HG03565 (cell line): Measurements from ENCODE around the gene CELSR2.

Experiments used
- ATAC-seq: cut with Tn5 transposase; IDR thresholded peaks from one replicate; pipeline ENCODE4 v1.9.1; 2021; ENCODE audit warnings: mild to moderate bottlenecking, moderate library complexity; ENCODE audit not compliant: unreplicated experiment

The CELSR2 gene

DNA sequence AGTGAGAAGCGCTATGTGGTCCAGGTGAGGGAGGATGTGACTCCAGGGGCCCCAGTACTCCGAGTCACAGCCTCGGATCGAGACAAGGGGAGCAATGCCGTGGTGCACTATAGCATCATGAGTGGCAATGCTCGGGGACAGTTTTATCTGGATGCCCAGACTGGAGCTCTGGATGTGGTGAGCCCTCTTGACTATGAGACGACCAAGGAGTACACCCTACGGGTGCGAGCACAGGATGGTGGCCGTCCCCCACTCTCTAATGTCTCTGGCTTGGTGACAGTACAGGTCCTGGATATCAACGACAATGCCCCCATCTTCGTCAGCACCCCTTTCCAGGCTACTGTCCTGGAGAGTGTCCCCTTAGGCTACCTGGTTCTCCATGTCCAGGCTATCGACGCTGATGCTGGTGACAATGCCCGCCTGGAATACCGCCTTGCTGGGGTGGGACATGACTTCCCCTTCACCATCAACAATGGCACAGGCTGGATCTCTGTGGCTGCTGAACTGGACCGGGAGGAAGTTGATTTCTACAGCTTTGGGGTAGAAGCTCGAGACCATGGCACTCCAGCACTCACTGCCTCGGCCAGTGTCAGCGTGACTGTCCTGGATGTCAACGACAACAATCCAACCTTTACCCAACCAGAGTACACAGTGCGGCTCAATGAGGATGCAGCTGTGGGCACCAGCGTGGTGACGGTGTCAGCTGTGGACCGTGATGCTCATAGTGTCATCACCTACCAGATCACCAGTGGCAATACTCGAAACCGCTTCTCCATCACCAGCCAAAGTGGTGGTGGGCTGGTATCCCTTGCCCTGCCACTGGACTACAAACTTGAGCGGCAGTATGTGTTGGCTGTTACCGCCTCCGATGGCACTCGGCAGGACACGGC is 2.2 kb downstream of the CELSR2 start:
- ATAC-seq = no peak

DNA sequence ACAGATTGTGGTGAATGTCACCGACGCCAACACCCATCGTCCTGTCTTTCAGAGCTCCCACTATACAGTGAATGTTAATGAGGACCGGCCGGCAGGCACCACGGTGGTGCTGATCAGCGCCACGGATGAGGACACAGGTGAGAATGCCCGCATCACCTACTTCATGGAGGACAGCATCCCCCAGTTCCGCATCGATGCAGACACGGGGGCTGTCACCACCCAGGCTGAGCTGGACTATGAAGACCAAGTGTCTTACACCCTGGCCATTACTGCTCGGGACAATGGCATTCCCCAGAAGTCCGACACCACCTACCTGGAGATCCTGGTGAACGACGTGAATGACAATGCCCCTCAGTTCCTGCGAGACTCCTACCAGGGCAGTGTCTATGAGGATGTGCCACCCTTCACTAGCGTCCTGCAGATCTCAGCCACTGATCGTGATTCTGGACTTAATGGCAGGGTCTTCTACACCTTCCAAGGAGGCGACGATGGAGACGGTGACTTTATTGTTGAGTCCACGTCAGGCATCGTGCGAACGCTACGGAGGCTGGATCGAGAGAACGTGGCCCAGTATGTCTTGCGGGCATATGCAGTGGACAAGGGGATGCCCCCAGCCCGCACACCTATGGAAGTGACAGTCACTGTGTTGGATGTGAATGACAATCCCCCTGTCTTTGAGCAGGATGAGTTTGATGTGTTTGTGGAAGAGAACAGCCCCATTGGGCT is 3.0 kb downstream of the CELSR2 start:
- ATAC-seq = no peak

DNA sequence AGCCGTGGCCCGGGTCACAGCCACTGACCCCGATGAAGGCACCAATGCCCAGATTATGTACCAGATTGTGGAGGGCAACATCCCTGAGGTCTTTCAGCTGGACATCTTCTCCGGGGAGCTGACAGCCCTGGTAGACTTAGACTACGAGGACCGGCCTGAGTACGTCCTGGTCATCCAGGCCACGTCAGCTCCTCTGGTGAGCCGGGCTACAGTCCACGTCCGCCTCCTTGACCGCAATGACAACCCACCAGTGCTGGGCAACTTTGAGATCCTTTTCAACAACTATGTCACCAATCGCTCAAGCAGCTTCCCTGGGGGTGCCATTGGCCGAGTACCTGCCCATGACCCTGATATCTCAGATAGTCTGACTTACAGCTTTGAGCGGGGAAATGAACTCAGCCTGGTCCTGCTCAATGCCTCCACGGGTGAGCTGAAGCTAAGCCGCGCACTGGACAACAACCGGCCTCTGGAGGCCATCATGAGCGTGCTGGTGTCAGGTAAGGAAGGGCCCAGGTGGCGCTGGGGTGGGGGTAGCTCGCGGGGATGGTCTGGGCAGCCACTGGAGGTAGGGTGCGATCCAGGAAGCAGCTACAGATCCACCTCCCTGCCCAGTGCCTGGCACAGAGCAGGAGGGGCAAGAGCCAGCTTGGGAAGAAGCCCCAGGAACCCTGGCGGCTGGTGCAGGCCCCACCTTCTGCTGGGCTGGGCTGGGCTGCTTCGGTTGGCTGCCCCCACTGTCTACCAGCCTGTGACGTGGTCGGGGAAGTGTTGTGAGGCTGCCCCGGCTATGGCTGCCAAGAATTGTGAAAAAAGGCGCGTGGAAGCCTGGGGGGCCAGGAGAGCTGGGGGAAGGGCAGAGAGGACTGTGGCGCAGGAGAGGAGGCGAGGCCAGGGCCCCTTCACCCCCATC is 3.8 kb downstream of the CELSR2 start:
- no peak for ATAC-seq

- no peak for ATAC-seq
Observed at GRCh38 chr1:109253803-109254620, 4.7 kb downstream of the CELSR2 start.

DNA sequence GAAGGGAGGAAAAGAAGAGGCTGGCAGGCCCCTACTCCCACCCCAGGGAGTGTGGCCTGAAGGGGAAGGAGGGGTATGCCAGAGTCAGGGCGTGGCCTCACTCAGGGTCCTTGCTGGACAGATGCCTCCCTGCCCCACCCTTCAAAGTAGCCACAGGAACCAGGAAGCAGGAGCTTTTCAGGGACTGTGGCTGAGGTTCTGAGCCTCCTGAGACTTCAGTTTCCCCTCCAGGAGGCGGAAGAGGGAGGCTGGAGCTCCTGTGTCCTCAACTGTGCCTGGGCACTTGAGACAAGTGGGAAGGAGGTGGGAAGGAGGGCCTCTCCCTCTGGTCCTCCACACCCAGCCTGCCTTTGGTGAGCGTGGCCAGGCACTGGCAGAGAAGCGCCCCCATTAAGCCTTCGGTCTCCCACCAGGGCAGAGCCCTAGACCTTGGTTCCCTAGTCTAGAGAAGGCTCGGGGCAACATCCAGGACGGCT is 5.3 kb downstream of the CELSR2 start:
- ATAC-seq = no peak

- ATAC-seq = no peak
Observed at GRCh38 chr1:109255097-109255651, 5.8 kb downstream of the CELSR2 start.

GRCh38 chr1:109255678-109256077 is 6.3 kb downstream of the CELSR2 start:
- no peak for ATAC-seq

- ATAC-seq = no peak
Observed at GRCh38 chr1:109256085-109256484, 6.7 kb downstream of the CELSR2 start.

GRCh38 chr1:109256971-109257681 is 7.8 kb downstream of the CELSR2 start:
- no peak for ATAC-seq

GRCh38 chr1:109257682-109258421 is 8.5 kb downstream of the CELSR2 start:
- ATAC-seq = no peak

DNA sequence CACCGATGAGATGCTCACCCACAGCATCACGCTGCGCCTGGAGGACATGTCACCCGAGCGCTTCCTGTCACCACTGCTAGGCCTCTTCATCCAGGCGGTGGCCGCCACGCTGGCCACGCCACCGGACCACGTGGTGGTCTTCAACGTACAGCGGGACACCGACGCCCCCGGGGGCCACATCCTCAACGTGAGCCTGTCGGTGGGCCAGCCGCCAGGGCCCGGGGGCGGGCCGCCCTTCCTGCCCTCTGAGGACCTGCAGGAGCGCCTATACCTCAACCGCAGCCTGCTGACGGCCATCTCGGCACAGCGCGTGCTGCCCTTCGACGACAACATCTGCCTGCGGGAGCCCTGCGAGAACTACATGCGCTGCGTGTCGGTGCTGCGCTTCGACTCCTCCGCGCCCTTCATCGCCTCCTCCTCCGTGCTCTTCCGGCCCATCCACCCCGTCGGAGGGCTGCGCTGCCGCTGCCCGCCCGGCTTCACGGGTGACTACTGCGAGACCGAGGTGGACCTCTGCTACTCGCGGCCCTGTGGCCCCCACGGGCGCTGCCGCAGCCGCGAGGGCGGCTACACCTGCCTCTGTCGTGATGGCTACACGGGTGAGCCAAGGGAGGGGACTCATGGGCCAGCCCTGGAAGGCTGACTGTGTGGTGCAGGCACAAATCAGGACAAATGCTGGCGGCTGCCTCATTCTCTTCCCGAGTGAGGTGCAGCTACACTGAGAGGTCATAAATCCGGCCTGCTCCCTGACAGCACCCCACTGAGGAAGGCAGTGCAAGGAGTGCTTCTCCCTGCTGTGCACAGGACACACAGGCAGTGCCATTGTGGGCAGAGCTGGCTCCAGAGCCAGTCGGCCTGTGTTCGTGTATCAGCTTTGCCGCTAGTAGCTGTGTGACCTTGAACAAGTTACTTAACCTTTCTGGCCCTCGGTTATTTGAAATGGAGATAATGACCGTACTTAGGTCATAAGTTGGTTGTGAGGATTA is 9.4 kb downstream of the CELSR2 start:
- ATAC-seq = no peak

- no peak for ATAC-seq
Observed at GRCh38 chr1:109259674-109260557, 10.6 kb downstream of the CELSR2 start.

- no peak for ATAC-seq
Observed at GRCh38 chr1:109261006-109261405, 11.7 kb downstream of the CELSR2 start.

DNA sequence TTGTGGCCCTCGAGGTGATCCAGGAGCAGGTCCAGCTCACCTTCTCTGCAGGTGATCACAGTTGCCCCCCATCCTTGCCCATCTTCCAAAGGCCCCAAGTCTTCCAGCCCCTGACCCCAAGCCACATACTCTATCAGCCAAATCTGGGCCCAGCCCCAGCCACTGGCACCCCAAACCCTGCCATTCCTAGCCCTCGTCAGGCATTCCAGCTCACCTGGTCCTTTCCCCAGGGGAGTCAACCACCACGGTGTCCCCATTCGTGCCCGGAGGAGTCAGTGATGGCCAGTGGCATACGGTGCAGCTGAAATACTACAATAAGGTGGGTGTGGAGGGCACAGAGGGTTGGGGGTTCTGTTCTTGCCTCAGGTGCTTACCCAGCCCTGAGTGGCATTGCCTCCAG is 12.2 kb downstream of the CELSR2 start:
- ATAC-seq = no peak

DNA sequence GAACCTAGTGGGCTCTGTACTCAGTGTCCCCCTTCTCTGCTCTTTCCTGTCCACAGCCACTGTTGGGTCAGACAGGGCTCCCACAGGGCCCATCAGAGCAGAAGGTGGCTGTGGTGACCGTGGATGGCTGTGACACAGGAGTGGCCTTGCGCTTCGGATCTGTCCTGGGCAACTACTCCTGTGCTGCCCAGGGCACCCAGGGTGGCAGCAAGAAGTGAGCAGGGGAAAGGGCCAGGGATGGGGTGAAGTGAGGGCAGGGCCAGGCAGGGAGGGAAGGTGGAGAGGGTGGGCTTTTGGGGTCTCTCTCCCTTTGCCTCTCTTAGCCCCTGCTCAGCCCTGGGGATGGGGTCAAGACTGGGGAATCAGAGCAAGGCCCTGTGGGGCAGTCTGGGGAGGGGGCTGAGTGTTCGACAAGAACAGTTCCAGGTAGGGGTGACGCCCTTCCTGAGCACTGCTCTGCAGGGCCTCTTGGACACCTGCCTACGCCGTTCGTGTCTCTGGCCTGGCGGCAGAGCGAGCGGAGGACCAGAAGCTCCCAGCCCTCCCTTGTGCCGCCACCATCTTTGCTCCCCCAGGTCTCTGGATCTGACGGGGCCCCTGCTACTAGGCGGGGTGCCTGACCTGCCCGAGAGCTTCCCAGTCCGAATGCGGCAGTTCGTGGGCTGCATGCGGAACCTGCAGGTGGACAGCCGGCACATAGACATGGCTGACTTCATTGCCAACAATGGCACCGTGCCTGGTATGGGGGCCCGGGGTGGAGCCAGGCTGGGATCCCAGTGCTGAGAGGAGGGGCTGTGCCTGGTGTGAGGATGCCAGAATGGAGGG is 13.1 kb downstream of the CELSR2 start:
- no peak for ATAC-seq

GRCh38 chr1:109263234-109263596 is 13.9 kb downstream of the CELSR2 start:
- no peak for ATAC-seq
